Measurements from ENCODE around the gene HAUS6. TPM values are rescaled to one million over a fixed set of nuclear protein-coding genes. Genes with fewer than 3 reads are reported as not detected.
"Not testable (repeated sequence)": the region's sequence is repeated elsewhere in the genome, so short reads cannot be mapped to it uniquely, and the experiment has no call there.

HAUS6 gene
- total RNA-seq, 1 donor, result 23.7 TPM

GRCh38 chr9:19022206-19022605 is 80.5 kb downstream of the HAUS6 start:
- TF ChIP-seq CTCF (IDR thresholded peaks at IDR 0.05; ENCODE audit: insufficient read depth, low read depth, low read length), result no peak
- no peak overlapping the region for H3K4me3 ChIP-seq (ENCODE audit: low read depth, low read length)
- no peak for DNase-seq (ENCODE audit: low read depth)

GRCh38 chr9:19021649-19022048 is 81.1 kb downstream of the HAUS6 start:
- not testable (repeated sequence) for H3K4me3 ChIP-seq (ENCODE audit: low read depth, low read length); DNase-seq (ENCODE audit: low read depth)

- TF ChIP-seq CTCF (IDR thresholded peaks at IDR 0.05; ENCODE audit: insufficient read depth, low read depth, low read length), result no peak
These were observed 81.7 kb downstream of the HAUS6 start for GRCh38 chr9:19020886-19021455.

GRCh38 chr9:19018201-19018600 is 84.5 kb downstream of the HAUS6 start:
- no peak for TF ChIP-seq CTCF (IDR thresholded peaks at IDR 0.05; ENCODE audit: insufficient read depth, low read depth, low read length)
- DNase-seq (ENCODE audit: low read depth), result no peak
- H3K4me3 ChIP-seq (ENCODE audit: low read depth, low read length), result no peak overlapping the region

More at GRCh38 chr9:19020886-19021455, 81.7 kb downstream of the HAUS6 start:
- no peak for DNase-seq (ENCODE audit: low read depth)
- H3K4me3 ChIP-seq (ENCODE audit: low read depth, low read length), result no peak overlapping the region

- TF ChIP-seq CTCF (IDR thresholded peaks at IDR 0.05; ENCODE audit: insufficient read depth, low read depth, low read length), result no peak
- no peak overlapping the region for H3K4me3 ChIP-seq (ENCODE audit: low read depth, low read length)
- no peak for DNase-seq (ENCODE audit: low read depth)
These were observed 93.2 kb downstream of the HAUS6 start for GRCh38 chr9:19009391-19009965.

Small RNAs within 50 kb of the gene (small RNA-seq; reads per million reads assigned to genes)
- gene RF00019, result not detected
- not detected for gene RNU6-264P
- gene SCARNA8, result 90.3 reads per million, percentile 97 among the genes with 10 or more reads in this experiment

Other genes with a start within 250 kb of the HAUS6 start
- not detected in 2 replicates for gene SAXO1, start 69.7 kb downstream of the HAUS6 start, total RNA-seq
- 45.4 and 55.3 TPM in 2 replicates for gene RRAGA, start 53.5 kb downstream of the HAUS6 start, total RNA-seq
- gene PLIN2, start 24.6 kb upstream of the HAUS6 start, total RNA-seq, result 90.2 and 119 TPM in 2 replicates
- 54.1 and 70.0 TPM in 2 replicates for gene DENND4C, start 127.8 kb upstream of the HAUS6 start, total RNA-seq